Left renal pelvis (tissue), 4 donors: ENCODE results near the gene FLRT3. TPM values are rescaled to one million over a fixed set of nuclear protein-coding genes. Genes with fewer than 3 reads are reported as not detected.

Experiments used
- DNase-seq, 4 donors: peaks; one replicate each; pipeline ENCODE4 v3.0.0-alpha.2; 2013; ENCODE audit warnings: low read depth in 4 of 4, low spot score in 3 of 4
- polyA plus RNA-seq, 4 donors: library from polyadenylated mRNA; unstranded; fragments of 120-200 nt; gene quantifications; one replicate each; pipeline ENCODE4 v1.2.1, GENCODE V29; 2013; ENCODE audit not compliant: insufficient read length in 4 of 4

Gene FLRT3
- polyA plus RNA-seq, 4 donors = 51.1 to 160 (median 126) TPM

DNA sequence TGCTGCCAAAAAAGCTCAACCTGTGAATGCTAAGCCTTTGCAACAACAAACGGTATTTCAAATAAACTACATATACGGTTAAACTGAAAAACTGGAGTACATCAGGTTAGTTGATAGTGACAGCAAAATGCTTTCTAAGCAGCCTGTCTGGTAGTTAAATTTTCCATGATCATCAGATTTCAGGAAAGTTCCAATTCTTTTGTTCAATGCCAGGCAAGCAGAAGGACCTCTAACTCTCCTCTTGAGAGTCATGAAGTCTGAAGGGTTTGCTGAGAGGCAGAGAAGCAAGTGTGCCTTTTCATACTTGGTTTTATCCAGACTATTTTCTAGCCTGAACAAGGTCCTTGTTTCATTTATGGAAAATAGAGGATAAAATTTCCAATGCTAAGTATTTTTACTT is 4.5 kb downstream of the FLRT3 start:
- DNase-seq = peak in 1 of 4 donors; percentile 36

DNA sequence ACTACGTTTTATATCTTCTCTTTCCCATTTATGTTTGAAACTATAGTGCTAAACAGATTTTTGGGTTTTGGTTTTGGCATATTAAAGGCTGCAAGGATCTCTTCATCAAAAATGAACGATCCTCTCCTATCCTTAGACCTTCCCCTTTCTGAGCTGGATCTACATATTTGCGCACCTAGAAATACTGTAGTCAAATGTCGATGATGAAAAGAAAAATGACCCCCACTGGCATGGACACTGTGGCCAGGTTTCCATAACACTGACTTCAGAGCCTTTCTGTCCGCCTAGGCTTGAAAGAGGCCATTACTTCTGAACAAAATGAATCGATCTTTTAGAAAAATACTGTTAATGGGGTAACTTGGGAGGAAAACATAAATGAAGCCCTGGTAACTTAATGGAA is 5.8 kb downstream of the FLRT3 start:
- DNase-seq = no peak

DNA sequence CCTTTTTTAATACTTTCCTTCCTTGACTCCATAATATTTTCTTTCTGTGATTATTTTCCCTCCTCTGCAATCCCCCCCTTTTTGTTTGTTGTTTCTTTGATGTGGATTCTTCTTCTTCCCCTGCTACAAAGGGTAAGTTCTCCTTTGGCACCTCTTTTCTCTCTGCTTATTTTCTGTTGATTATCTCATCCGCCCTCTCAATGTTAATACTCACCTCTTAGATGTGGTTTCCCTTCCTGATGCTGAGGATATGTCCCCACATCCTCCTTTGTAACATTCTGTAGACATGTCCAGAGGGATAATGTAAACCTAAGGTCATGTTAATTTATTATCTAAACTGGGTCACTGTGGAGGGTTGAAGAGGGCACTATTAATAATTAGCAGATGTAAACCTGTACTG is 17.7 kb downstream of the FLRT3 start:
- DNase-seq = no peak

DNA sequence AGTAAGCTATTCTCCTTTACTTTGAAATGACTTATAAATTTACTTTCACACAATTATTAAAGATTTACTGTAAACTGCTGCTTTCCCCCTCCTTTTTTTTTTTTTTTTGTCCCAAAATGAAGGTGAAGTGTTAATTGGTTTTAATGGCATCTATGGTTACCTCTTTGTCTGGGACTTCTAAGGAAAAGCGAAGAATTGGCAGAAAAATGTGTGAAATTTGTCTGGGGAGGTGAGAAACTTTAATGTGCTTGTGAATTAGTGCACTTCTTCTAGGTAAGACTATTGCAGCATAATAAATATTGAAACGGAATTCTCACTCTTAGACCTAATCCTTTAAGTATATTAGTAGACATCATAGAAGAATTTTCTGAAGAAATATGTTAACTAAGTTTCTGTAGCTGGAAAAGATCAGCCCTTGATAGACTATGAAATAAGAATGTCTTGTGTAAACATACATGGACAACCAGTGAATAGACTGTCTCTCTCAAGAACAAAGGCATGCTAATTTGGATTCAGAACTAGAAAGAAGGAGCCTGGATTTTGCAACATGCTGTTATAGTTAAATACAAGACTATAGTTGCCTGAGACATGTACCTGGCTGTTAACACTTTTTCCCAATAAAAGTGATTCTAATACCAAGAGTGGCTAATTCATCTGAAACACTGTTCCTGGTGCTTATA is 23.9 kb downstream of the FLRT3 start:
- no peak for DNase-seq

DNA sequence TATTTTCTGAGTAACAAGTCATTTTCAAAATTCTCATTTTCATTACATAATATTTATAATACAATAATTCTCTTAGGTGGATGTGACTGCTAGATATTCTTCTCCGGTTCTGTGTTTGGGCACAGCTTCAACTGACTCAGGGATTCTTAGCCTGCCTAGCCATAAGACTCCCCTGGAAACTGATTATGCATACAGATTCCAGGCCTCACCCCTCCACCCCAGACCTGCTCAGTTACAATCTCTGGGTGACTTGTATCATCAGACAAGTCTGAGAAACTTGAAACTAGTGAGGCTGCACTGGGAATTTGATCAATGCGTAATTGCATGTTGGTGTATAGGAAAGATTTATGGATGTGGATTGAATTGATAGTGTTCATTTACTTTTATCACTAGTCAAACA is 25.4 kb downstream of the FLRT3 start:
- no peak for DNase-seq

DNA sequence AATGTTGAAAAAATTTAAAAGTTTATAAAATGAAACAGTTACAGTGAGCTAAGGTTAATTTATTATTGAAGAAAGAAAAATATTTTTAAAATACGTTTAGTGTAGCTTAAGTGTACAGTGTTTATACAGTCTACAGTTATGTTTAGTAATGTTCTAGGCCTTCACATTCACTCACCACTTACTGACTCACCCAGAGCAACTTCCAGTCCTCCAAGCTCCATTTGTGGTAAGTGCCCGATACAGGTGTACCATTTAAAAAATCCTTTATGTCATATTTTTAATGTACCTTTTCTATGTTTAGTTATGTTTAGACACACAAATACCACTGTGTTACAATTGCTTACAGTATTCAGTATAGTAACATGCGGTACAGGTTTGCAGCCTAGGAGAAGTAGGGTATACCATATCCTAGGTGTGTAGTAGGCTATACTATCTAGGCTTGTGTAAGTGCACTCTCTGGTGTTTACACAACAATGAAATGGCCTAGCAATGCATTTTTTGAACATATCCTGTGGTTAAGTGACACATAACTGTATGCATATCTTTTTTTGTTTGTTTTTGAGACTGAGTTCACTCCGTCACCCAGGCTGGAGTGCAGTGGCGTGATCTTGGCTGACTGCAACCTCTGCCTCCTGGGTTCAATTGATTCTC is 26.3 kb downstream of the FLRT3 start:
- no peak for DNase-seq

DNA sequence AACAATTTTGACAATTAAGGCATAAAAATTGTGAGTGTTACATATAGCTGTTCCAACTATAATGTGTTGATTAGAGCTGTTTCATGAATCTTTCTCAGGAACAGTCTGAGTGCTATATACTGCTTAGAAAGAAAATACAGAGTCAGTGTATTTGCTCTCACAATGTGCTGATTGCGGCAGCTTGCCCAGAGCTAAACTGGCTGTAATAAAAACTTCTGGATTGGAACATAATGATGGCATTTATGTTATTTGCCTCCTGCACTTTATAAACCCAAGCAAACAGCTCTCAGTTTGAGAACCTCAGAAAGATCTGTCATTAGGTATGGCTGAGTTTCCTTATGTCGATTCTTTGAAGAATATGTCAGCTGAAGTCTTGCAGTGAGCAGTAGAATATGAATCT is 29.5 kb downstream of the FLRT3 start:
- no peak for DNase-seq

DNA sequence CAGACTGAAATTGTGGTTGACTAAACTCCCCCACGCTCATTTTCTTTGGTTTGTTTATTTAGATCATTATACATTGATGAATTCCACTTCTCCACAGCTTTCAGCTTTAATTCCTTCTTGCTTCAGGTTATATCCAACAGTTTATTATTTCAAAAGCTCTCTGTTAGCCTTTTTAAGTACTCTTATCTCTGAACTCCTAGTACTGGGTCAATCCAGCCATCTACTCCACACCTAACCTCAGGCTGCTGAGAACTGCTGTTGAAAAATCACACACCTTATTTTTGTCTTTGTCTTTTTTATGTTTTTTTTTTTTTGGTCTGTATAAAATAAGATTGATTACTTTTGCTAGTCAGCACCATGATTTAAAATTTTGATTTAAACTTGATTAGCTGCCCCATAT is 32.9 kb downstream of the FLRT3 start:
- no peak for DNase-seq

DNA sequence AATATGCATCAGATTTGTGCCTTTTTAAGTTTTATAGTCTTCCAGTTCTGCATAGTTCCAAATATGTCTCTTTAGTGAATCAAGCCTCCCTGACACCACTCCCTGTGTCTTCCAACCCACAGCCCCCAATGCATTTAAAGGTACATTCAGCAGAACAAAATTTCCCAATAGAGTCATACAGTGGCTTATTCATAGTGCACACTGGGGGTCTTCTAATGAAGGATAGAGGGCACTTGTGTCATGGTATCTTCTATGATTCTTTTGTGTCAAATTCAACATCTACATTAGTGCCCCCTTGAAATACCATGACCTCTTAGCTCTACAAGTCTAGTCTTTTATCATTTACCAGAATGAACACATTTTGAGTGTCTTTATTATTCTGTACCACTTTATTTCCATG is 33.8 kb downstream of the FLRT3 start:
- no peak for DNase-seq

DNA sequence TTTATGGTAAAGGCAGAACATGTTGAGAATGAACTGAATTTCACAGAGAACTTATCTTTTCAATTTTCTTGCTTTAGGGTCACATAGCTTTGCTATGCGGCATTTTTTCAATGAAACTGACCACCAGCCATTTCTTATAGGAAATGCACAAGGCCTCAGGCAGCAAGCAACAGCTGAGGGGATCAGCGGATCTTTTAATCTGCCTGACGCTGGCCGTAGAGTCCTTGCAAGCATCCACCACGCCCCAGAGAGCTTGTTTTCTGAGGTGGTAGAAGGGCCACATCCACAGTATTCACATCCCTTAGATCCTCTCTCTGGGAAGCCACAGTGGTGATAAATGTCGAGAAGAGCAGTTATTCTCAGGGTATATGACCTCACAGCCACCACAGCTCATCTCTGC is 34.3 kb downstream of the FLRT3 start:
- no peak for DNase-seq

DNA sequence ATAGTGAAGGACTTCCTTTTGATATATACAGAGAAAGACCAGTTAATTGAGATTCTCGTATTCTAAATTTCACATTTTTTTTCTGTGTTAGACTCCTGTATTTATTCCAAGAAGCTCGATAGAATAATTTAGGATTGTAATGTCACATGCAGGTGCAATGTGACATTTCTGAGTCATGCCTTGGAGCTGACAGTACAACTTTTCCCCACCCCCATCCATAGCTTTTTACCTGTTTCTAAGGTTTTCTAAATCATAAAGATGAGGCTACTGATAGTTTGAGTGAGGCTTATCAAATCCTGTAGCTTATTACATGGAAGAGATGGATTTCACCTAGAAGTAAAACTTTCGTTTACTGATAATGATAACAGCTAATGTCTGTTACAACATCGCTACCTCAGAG is 37.6 kb downstream of the FLRT3 start:
- DNase-seq = no peak

DNA sequence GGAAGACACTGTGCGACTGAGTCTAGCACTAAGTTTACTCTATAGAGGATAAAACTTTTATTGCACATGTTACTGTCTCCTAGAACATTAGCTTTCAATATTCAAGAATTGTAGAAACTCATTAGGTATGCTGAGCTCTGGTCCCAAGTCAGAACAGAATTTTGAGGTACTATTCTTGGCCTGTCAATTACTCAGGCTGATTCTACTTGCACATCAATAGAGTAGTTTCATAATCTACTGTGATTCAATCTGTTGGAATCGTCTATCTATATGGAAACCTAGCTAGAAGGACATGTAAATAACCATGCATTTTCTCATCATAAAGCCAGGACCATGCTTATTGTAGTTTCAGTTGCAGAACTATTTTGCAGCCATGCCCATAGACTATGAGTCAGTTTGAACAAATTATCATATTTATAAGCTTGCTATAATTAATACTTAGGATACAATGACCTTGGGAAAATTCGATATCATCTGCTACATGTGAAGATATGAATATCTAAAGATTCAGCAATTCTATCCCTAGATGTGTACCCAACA is 41.6 kb downstream of the FLRT3 start:
- no peak for DNase-seq

DNA sequence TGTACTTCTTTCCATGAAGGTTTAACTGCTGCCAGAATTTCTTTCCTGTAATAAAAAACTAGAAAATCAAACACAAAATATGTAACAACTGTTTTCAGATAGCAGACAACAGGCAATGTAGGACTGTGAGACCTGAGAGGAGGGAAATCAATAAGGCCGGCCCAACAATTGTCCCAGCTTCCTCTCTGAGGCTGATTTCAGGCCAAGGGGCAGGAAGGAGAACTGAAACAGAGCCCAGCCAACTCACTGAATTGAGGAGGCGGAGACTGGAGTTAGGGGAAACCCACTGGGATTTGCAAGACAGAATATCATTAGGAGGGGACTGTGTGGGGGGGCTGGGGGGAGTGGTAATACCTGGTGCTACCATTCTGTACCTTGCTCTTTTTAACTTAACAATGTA is 42.2 kb downstream of the FLRT3 start:
- no peak for DNase-seq

DNA sequence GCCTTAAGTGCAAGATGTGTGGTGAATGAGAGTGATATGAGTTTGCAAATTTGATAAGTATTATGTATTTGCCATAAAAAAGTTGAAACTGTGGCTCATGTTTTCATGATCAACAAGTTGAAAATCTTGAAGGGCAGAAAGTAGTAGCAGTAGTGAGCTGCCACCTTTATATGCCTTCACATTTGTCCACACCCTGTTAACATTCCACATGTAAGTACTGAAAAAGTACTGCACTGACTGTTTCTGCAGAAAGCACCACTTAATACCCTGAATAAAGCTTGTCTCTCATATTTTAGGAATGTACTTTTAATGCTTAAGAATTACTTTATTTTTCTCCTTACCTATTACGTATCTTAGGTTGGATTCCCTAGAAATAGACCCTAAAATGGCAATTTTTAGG is 45.9 kb downstream of the FLRT3 start:
- no peak for DNase-seq

DNA sequence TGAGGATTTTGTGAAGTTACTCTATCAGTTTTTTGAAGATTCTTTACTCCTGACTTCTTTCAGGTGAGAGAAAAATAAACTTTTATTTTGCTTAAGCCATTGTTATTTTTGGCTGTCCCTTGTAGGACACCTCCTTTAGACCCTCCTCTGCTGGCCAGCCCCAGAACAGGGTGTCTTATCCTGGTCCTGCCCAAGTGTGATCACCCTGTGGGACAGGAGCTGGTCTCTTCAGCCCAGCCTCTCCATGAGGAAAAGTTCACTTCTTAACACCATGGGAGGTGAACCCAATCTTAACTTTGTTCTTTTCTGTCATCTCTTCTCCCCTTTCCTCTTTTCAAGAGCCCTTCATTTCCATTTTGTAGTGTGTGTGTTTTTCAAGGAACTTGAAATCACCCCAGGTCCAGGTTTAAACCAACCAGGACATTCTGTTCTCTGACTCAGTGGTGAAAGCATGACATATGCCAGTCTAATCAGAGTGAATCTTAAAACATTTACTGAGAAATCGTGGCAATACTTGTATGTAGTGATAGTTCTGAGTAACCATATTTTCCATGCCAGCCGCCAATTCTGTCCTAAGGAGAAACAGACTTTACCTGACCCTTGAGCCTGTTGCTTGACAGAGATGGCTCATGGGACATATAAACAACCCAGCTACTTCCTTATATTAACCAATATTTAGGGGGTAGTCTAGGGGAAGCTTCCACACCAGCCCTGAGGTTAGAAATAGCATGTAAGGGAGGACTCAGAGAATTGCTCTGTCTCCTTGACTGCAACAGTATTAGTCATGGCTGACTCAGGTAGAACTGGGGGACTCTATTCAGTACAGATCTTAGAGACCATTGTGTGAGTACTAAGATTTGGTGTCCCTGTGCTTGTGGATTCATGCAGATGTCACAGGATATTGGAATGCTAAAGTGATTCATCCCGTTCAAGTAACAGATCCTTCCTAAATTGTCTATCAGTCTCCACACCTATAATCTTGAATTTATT is 48.8 kb downstream of the FLRT3 start:
- no peak for DNase-seq

DNA sequence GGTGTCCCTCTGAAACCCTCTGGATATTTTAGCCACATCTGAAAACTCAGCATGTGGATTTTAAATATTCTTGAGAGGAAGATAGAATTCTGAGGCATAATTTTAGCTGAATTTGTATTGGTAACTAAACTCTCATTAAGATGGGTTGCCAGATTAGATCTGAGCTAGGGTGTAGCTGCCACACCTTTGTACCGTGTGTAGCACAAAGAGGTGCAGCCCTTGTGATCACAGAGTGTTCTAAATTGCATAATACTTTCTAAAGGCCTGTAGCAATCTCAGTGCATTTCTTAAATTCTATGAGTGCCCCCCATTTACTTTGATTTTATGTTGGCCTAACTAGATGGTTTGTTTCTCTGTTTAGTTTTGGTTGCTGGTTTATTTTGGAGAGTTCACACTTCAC is 53.0 kb downstream of the FLRT3 start:
- no peak for DNase-seq

DNA sequence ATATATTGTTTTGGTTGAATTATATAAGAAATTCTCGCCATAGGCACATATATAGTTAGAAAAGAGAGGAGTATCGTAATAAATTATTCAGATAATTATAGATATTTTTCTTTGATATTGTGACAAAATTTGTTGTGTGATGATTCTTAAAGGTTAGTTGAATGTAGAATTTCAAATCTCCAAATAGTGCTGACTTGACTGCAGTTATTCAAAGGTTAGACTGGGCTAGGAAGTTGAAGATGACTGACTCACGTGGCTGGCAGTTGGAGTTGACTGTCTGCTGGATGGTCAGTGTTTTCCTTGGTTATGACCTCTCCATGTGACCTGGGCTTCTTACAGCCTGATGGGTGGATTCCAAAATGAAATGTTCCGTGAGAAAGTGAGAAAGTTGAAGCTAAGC is 55.3 kb downstream of the FLRT3 start:
- no peak for DNase-seq
